T-cell (primary cell): ENCODE measurements around the gene PRR15. TPM values are rescaled to one million over a fixed set of nuclear protein-coding genes. Genes with fewer than 3 reads are reported as not detected.
A peak's percentile ranks its signal among the peaks of the same experiment; 100 is the strongest.

Source experiments
- ATAC-seq, 4 experiments: fragments of 200-7000 bp in 3 of 4; fragments of 150-1000 bp in 1 of 4; cut with Tn5 transposase; replicated peaks in 1 of 4; 1 replicate in 3 of 4; 2 replicates in 1 of 4; pipeline ENCODE4 v1.10.0; 2021; ENCODE audit warnings: moderate library complexity in 3 of 4, mild to moderate bottlenecking in 2 of 4, moderate number of reproducible peaks in 1 of 4
- CTCF ChIA-PET, 2 donors: fragments of 300-600 bp; sonication (Branson Sonifier 250); formaldehyde crosslinking; loops; one replicate each; lab custom pipeline; 2022; ENCODE audit warnings: antibody characterized with exemption in 2 of 2; lab: Charles Lee
- POLR2A ChIA-PET, 2 donors: fragments of 300-600 bp; sonication (Branson Sonifier 250); formaldehyde crosslinking; loops; one replicate each; lab custom pipeline; 2022; ENCODE audit warnings: antibody characterized with exemption in 2 of 2; lab: Charles Lee
- DNase-seq, 35 experiments: peaks; one replicate each; pipeline versions ENCODE4 v3.0.0 to v3.0.0-alpha.2; 2013 to 2023
- H3K27ac ChIP-seq: one replicate; pipeline ENCODE4 v1.5.1; 2013; ENCODE audit warnings: low read length
- H3K27me3 ChIP-seq, 2 experiments: replicated peaks in 1 of 2; 1 replicate in 1 of 2; 2 replicates in 1 of 2; pipeline versions ENCODE4 v1.6.1 to v1.7.0; 2013; ENCODE audit warnings: low read length in 1 of 2, mixed read lengths in 1 of 2; ENCODE audit not compliant: control insufficient read depth in 2 of 2, insufficient read depth in 2 of 2; ENCODE audit errors: extremely low read depth in 1 of 2
- H3K36me3 ChIP-seq, 2 donors: 1 replicate in 1 of 2; 2 replicates in 1 of 2; pipeline versions ENCODE4 v1.6.1 to v1.7.0; 2013; ENCODE audit warnings: low read length in 1 of 2; ENCODE audit not compliant: control insufficient read depth in 2 of 2, insufficient read depth in 1 of 2; ENCODE audit errors: extremely low read depth in 1 of 2
- H3K4me1 ChIP-seq, 2 experiments: 1 replicate in 1 of 2; 2 replicates in 1 of 2; pipeline versions ENCODE4 v1.6.1 to v1.7.0; 2013; ENCODE audit warnings: low read length in 2 of 2, mixed read lengths in 1 of 2; ENCODE audit not compliant: insufficient read depth in 2 of 2, control insufficient read depth in 1 of 2; ENCODE audit errors: extremely low read depth in 1 of 2
- H3K4me3 ChIP-seq, 2 donors: 1 replicate in 1 of 2; 2 replicates in 1 of 2; pipeline versions ENCODE4 v1.5.1 to v1.7.0; 2013; ENCODE audit warnings: mild to moderate bottlenecking in 2 of 2, low read length in 1 of 2, moderate library complexity in 1 of 2; ENCODE audit not compliant: control insufficient read depth in 1 of 2; ENCODE audit errors: extremely low read depth in 1 of 2
- H3K9me3 ChIP-seq: 2 replicates; pipeline ENCODE4 v1.7.0; 2013
- H3K27ac Mint-ChIP-seq, 2 donors: one replicate each; pipeline ENCODE4 v1.8.0; 2020 to 2021; ENCODE audit warnings: mild to moderate bottlenecking in 2 of 2, mixed read lengths in 2 of 2
- H3K27me3 Mint-ChIP-seq, 2 donors: one replicate each; pipeline ENCODE4 v1.8.0; 2021 to 2022; ENCODE audit warnings: mixed read lengths in 2 of 2
- H3K36me3 Mint-ChIP-seq: one replicate; pipeline ENCODE4 v1.8.0; 2021; ENCODE audit warnings: mixed read lengths
- H3K4me1 Mint-ChIP-seq, 3 donors: one replicate each; pipeline ENCODE4 v1.8.0; 2020 to 2022; ENCODE audit warnings: mixed read lengths in 3 of 3, mild to moderate bottlenecking in 1 of 3
- H3K4me3 Mint-ChIP-seq, 3 donors: one replicate each; pipeline ENCODE4 v1.8.0; 2020 to 2022; ENCODE audit warnings: mild to moderate bottlenecking in 3 of 3, mixed read lengths in 3 of 3, moderate library complexity in 3 of 3
- H3K9me3 Mint-ChIP-seq, 3 donors: one replicate each; pipeline ENCODE4 v1.8.0; 2020 to 2022; ENCODE audit warnings: mixed read lengths in 3 of 3
- WGBS: methylation state at CpG from one replicate; pipeline ENCODE4 v1.1.5; 2013; ENCODE audit warnings: missing lambda C conversion rate; ENCODE audit not compliant: insufficient coverage; 5-methylcytosine and 5-hydroxymethylcytosine counted together
- total RNA-seq, 35 experiments: library from RNA in 6 of 35; stranded (reverse) in 6 of 35; fragments of 120-200 nt in 1 of 35; gene quantifications; one replicate each; pipeline versions ENCODE4 v1.2.1 to v1.2.4 and lab custom pipeline; 2013 to 2026

PRR15 gene
- total RNA-seq, 5 donors from 2014 or later (not counting 1 experiment from before 2014, with no cell fraction given), result 0.30 to 0.38 TPM; not detected in 3

DNA sequence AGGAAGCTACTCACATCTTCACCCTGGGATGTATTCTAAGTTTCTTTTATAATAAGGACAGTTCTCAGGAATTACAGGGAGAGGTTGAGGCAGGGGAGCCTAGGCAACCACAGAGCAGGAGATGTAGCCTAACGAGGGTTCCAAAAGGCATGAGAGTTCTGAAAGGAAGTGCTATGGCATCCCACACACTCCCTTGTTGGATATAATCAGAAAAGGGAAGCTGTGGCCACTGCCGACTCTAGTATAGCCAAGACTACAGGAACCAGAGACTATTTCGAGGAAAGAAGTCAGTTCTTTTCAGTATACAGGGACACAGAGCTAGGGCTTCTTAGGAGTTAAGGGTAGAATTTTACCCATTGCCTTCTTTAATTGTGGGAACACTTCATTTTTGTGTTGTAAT, 11.0 kb downstream of the PRR15 start:
- DNase-seq (no peak), ATAC-seq (no peak)
- POLR2A ChIA-PET, result no interaction called here
- CTCF ChIA-PET, result no interaction called here
- Mint-ChIP-seq H3K4me1 (no peaks in the 10 kb centered on the region), H3K9me3 (peaks cover 11 to 21% (median 16%) of the 10 kb centered on the region in 3 donors), H3K27me3 (peaks cover 11 to 33% of the 10 kb centered on the region in 2 donors), H3K36me3 (no peaks in the 10 kb centered on the region), H3K4me3 (no peak overlapping the region), H3K27ac (no peak overlapping the region)
- 17% methylated on average over 3 of the region's 3 CpGs for WGBS
- Histone ChIP-seq H3K4me3 (no peak overlapping the region), H3K36me3 (no peaks in the 10 kb centered on the region), H3K27me3 (peaks cover 0 to 7% of the 10 kb centered on the region in 2 experiments), H3K4me1 (no peaks in the 10 kb centered on the region), H3K27ac (no peak overlapping the region), H3K9me3 (no peaks in the 10 kb centered on the region)

DNA sequence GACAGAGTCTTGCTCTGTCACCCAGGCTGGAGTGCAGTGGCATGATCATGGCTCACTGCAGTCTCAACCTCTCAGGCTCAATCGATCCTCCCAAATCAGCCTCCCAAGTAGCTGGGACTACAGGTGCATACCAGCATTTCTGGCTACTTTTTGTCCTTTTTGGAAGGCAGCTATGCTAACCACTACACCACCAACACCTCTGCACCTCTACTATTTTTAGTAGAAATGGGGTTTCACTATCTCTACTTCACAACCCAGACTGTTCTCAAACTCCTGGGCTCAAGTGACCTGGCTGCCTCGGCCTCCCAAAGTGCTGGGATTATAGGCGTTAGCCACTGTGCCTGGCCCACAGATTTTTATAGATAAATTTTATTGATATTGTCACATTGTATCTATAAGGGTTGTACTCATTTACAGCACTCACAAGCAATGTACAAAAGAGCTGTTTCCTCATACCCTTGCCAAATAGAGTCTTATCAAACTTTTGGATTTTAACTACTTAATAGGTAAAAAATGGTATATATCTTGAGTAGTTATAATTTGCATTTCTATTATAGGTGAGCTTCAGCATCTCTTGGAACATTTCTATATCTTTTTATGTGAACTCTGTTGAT, 23.7 kb downstream of the PRR15 start:
- H3K27me3 ChIP-seq, result peaks cover 0 to 6% of the 10 kb centered on the region in 2 experiments
- POLR2A ChIA-PET, result no interaction called here
- CTCF ChIA-PET, result interaction anchor here in 1 of 2 donors (1.0 kb wide), 1 partner anchor 46 kb away, joined by 3 read pairs; no protein-coding TSS in a partner anchor
- H3K4me3 Mint-ChIP-seq, result no peak overlapping the region
- no peak overlapping the region for H3K27ac ChIP-seq
- ATAC-seq (no peak), DNase-seq (no peak)
- no peaks in the 10 kb centered on the region for H3K9me3 Mint-ChIP-seq
- no peaks in the 10 kb centered on the region for H3K36me3 ChIP-seq
- H3K27me3 Mint-ChIP-seq, result peaks cover 3 to 7% of the 10 kb centered on the region in 2 donors
- no peak overlapping the region for H3K27ac Mint-ChIP-seq
- H3K4me1 Mint-ChIP-seq, result peaks cover 5 to 11% (median 6%) of the 10 kb centered on the region in 3 donors
- no peaks in the 10 kb centered on the region for H3K36me3 Mint-ChIP-seq
- no peak overlapping the region for H3K4me3 ChIP-seq
- H3K4me1 ChIP-seq, result peaks cover 0 to 5% of the 10 kb centered on the region in 2 experiments
- H3K9me3 ChIP-seq, result no peaks in the 10 kb centered on the region
- WGBS, result no CpG with 5 or more reads among the region's 3 CpGs

DNA sequence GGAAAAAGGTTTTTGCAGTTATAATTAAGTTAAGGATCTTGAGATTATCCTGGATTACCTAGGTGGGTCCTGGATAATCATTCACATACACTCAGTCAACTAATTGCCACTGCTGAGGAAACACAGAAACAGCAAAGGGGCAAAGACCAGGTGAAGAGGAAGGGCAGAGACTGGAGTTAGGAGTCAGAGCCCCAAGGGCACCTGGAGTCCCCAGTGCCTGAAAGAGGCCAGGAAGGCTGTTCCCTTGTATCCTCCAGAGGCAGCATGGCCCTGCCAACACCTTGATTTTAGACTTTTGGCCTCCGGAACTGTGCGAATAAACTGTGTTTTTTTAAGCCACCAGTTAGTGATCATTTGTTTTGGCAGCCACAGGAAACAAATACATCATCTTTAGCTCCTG, 24.6 kb downstream of the PRR15 start:
- Mint-ChIP-seq H3K27ac (no peak overlapping the region), H3K4me1 (peaks cover 5 to 11% (median 6%) of the 10 kb centered on the region in 3 donors), H3K27me3 (peaks cover 3 to 7% of the 10 kb centered on the region in 2 donors), H3K4me3 (peak overlapping the region in 1 of 3 donors; percentile 69), H3K9me3 (no peaks in the 10 kb centered on the region), H3K36me3 (no peaks in the 10 kb centered on the region)
- ChIA-PET POLR2A (no interaction called here), CTCF (interaction anchor here in 1 of 2 donors (1.0 kb wide), 1 partner anchor 47 kb away, joined by 3 read pairs; no protein-coding TSS in a partner anchor)
- peaks cover 0 to 6% of the 10 kb centered on the region in 2 experiments for H3K27me3 ChIP-seq
- WGBS, result 100% methylated on average over 1 of the region's 2 CpGs
- H3K9me3 ChIP-seq, result no peaks in the 10 kb centered on the region
- no peak overlapping the region for H3K27ac ChIP-seq
- no peaks in the 10 kb centered on the region for H3K36me3 ChIP-seq
- H3K4me1 ChIP-seq, result peaks cover 0 to 5% of the 10 kb centered on the region in 2 experiments
- ATAC-seq, result no peak
- DNase-seq, result no peak
- H3K4me3 ChIP-seq, result no peak overlapping the region

DNA sequence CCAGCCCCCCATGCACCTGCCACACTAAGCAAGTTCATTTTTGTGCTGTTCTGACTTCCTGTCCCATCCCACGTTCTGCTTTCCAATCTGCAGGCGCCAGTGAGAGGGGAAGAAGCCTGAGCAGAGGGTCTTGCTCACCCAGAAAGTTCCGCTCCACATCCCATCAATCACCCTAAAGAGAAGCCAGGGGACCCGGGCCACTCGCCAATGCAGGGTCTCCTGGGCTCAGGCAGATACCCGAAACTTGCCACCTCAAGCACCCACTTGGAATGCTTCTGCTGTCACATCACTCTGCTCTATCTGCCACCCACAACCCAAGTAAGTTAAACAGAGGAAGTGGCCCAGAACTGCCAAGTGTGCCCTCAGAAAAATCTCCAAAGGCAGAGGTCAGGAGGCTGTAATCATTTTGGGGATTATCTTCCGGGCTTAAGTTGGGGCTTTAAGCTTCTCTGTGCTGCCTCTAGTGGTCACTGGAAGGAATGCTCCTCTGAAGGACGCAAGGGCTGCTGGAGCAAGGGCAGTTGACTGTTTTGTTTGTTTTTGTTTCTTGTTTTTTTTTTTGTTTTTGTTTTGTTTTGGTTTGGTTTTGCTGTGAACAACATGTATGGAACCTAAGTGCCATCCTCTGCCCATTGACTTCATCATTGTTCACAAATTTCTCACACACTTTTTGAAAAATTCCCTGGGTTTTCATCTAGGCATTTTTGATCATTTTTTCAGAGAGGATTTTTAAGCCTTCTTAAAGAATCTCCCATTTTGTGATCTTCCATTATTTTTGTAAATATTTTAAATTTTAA, 25.5 kb downstream of the PRR15 start:
- peaks cover 5 to 11% (median 6%) of the 10 kb centered on the region in 3 donors for H3K4me1 Mint-ChIP-seq
- H3K4me1 ChIP-seq, result peaks cover 0 to 5% of the 10 kb centered on the region in 2 experiments
- CTCF ChIA-PET, result interaction anchor here (0.6 to 0.7 kb wide), 2 partner anchors 117 to 667 kb away, joined by 3 read pairs; no protein-coding TSS in a partner anchor
- H3K27me3 Mint-ChIP-seq, result peaks cover 3 to 7% of the 10 kb centered on the region in 2 donors
- POLR2A ChIA-PET, result no interaction called here
- no peaks in the 10 kb centered on the region for H3K9me3 ChIP-seq
- H3K36me3 ChIP-seq, result no peaks in the 10 kb centered on the region
- H3K27ac ChIP-seq, result no peak overlapping the region
- H3K27me3 ChIP-seq, result peaks cover 0 to 6% of the 10 kb centered on the region in 2 experiments
- ATAC-seq (no peak), DNase-seq (peak in 9 of 35 experiments; percentile 2 to 43 (median 11))
- peak overlapping the region in 1 of 2 donors; percentile 36 for H3K4me3 ChIP-seq
- no peak overlapping the region for H3K27ac Mint-ChIP-seq
- H3K36me3 Mint-ChIP-seq, result no peaks in the 10 kb centered on the region
- no peaks in the 10 kb centered on the region for H3K9me3 Mint-ChIP-seq
- H3K4me3 Mint-ChIP-seq, result peak overlapping the region in 1 of 3 donors; percentile 69
- WGBS, result 29% methylated on average over 7 of the region's 8 CpGs

DNA sequence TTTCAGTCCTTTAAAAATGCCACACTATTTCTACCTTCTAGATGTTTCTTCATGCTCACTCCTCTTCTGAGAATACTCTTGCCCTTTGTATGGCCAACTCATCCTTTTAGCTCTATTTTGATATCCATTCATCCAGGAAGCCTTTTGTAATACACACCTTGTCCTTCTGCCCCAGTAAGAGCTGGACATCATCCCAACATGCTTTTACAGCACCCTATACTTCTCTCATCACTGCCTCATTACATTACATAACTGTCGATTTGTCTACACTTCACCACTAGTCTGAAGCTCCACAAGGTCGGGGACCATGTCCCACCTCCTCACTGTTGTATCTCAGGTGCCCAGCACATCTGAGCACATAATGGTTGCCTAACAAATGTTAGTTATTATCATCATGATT, 29.2 kb downstream of the PRR15 start:
- no peaks in the 10 kb centered on the region for H3K36me3 Mint-ChIP-seq
- H3K27me3 Mint-ChIP-seq, result peaks cover 3 to 7% of the 10 kb centered on the region in 2 donors
- no peak for ATAC-seq
- POLR2A ChIA-PET, result no interaction called here
- peaks cover 0 to 6% of the 10 kb centered on the region in 2 experiments for H3K27me3 ChIP-seq
- H3K27ac ChIP-seq, result no peak overlapping the region
- DNase-seq, result no peak
- H3K9me3 ChIP-seq, result no peaks in the 10 kb centered on the region
- no peak overlapping the region for H3K27ac Mint-ChIP-seq
- no peak overlapping the region for H3K4me3 ChIP-seq
- peaks cover 0 to 5% of the 10 kb centered on the region in 2 experiments for H3K4me1 ChIP-seq
- H3K4me1 Mint-ChIP-seq, result peaks cover 5 to 11% (median 6%) of the 10 kb centered on the region in 3 donors
- CTCF ChIA-PET, result no interaction called here
- no CpG with 5 or more reads among the region's 2 CpGs for WGBS
- no peaks in the 10 kb centered on the region for H3K36me3 ChIP-seq
- H3K9me3 Mint-ChIP-seq, result no peaks in the 10 kb centered on the region
- H3K4me3 Mint-ChIP-seq, result no peak overlapping the region

DNA sequence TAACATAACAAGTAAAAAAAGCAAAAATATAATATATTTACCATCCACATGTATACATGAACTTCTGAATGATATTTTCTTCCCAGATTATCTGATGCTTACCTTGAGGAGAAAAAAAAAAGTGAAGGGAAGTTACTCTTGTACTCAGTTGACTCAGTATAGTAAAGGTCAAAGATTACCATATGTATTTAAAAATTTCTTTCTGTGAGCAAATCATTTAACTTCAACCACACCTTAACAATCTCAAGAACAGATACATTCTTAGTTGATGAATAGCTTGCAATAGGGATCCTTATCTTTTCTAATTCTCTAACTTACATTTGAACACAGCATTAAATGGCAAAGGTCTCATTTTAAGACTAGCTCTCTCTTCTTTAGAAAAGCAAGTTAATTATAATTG, 29.8 kb downstream of the PRR15 start:
- Histone ChIP-seq H3K4me3 (no peak overlapping the region), H3K27me3 (peaks cover 0 to 6% of the 10 kb centered on the region in 2 experiments), H3K27ac (no peak overlapping the region), H3K9me3 (no peaks in the 10 kb centered on the region), H3K4me1 (peaks cover 0 to 5% of the 10 kb centered on the region in 2 experiments), H3K36me3 (no peaks in the 10 kb centered on the region)
- DNase-seq, result no peak
- Mint-ChIP-seq H3K4me1 (peaks cover 5 to 8% (median 5%) of the 10 kb centered on the region in 3 donors), H3K4me3 (no peak overlapping the region), H3K27me3 (peaks cover 1 to 6% of the 10 kb centered on the region in 2 donors), H3K9me3 (no peaks in the 10 kb centered on the region), H3K27ac (no peak overlapping the region), H3K36me3 (no peaks in the 10 kb centered on the region)
- POLR2A ChIA-PET, result no interaction called here
- CTCF ChIA-PET, result no interaction called here
- ATAC-seq, result no peak
